ENCODE data around the gene PITX2. TPM values are rescaled to one million over a fixed set of nuclear protein-coding genes. Genes with fewer than 3 reads are reported as not detected.

Gene PITX2
- under 1 TPM; 0.12 to 0.55 (median 0.22) TPM for polyA plus RNA-seq

DNA sequence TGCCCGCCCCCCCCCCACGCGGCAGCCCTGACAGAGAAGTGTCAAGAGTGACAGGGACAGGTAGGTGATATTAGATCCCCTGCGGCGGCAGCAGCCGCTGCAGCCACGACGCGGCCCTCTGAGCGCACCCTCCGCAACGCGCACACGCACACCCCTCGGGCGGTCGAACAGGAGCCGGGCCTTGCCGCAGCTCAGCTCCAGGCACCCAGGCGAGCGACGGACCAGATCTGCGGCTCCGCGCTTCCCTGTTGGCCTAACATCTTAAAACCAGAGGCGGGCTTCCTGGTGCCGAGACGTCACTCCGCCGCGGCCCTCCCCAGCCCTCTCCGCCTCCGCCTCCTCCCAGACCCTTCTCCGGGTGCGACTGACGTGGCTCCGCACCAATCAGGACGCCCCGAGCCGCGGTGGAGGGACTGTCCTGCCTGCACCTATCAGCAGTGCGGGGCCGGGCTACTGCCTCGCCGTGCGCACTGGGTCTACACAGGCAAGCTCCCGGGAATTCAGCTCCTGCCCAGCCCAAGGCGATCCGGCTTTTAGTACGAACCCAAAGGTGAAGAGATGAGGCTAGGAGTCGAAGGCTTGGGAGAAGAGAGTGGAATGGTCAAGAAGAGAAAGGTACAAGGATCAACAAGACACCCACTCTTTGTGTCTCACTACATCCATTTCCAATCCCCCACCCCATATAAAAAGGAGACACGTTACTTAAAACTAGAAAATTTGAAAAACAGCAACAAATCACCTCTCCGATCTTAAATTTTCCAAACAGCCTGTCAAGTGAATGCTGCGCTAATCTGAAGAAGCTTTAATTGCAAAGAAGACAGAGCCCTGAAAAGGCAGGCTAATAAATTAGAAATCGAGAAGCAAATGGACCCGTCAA is at the start of gene PITX2:
Gene PITX2 (minus strand): TSS at position 237 of the 877 bp plus-strand sequence. CDS start 617 bp downstream, outside the sequence.
- 2 to 4% (median 4%) methylated on average over 56 of the region's 56 CpGs for WGBS, 3 donors

GRCh38 chr4:110671679-110672078 is 48.8 kb upstream of the PITX2 start:
- H3K27ac ChIP-seq (ENCODE audit: low read depth, low read length): no peak overlapping the region
- WGBS, 3 donors: 87 to 93% (median 89%) methylated on average over 5 of the region's 5 CpGs

More for the DNA sequence above, at the start of gene PITX2:
- H3K27ac ChIP-seq (ENCODE audit: low read depth, low read length): no peak within 1 kb of the TSS

- H3K27ac ChIP-seq (ENCODE audit: low read depth, low read length): no peak overlapping the region
Observed at GRCh38 chr4:110669663-110670062, 46.8 kb upstream of the PITX2 start.

DNA sequence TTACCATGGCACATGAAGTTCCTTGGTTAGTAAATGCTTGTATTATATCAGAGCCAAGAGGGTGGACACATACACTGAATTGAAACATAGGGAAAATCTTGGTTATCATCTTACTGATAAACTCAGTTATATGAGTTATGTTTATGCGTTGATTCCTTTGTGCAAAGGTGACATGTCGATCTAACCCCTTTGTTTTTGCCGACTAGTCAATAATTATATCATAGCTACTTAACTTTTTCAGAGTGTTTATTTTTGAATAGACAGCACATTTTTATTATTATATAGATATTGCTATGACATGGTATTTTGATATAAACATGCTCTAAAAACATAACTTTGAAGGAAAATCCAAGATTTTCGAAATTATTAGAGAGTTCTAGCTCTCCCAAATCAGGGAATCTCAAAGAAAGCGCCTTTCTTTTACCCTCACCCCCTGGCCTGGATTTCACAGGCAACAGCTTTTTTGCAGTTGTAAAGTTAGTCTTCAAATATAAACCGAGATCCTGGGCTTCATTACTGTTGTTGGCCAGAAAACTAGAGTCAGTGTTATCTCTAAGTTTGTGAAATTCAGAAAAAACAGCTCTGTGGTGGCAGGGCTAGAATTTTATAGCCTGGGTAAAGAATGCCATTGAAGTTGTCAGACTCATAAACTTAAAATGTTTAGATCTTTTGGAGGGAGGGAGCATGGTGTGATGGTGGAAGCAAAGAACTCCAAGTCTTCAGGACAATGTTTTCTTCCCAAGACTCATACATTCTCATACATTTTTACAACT is 45.8 kb upstream of the PITX2 start:
- 59 to 68% (median 60%) methylated on average over 6 of the region's 6 CpGs for WGBS, 3 donors
- no peak overlapping the region for H3K27ac ChIP-seq (ENCODE audit: low read depth, low read length)

- WGBS, 3 donors: 71 to 77% (median 76%) methylated on average over 3 of the region's 3 CpGs
- no peak overlapping the region for H3K27ac ChIP-seq (ENCODE audit: low read depth, low read length)
Observed at GRCh38 chr4:110667670-110668069, 44.8 kb upstream of the PITX2 start.

DNA sequence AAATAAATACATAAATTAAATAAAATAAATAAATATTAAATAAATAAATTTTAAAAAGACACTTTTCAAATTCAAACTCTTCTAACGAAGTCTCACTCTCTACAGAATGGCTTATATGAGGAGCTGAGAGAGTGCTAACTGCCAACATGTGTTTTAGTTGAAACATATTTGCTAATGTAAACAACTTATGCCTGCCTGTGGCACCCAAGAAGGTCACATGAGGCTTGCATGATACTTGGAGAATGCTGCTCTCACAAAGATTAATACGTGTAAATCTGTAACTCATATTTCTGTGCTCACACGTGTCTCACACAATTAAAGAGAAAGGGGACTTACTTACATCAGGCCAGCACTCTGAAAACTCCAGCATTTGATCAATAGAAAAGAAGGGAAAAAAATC is 43.2 kb upstream of the PITX2 start:
- H3K27ac ChIP-seq (ENCODE audit: low read depth, low read length): no peak overlapping the region
- 25 to 86% (median 83%) methylated on average over 3 of the region's 3 CpGs for WGBS, 3 donors

DNA sequence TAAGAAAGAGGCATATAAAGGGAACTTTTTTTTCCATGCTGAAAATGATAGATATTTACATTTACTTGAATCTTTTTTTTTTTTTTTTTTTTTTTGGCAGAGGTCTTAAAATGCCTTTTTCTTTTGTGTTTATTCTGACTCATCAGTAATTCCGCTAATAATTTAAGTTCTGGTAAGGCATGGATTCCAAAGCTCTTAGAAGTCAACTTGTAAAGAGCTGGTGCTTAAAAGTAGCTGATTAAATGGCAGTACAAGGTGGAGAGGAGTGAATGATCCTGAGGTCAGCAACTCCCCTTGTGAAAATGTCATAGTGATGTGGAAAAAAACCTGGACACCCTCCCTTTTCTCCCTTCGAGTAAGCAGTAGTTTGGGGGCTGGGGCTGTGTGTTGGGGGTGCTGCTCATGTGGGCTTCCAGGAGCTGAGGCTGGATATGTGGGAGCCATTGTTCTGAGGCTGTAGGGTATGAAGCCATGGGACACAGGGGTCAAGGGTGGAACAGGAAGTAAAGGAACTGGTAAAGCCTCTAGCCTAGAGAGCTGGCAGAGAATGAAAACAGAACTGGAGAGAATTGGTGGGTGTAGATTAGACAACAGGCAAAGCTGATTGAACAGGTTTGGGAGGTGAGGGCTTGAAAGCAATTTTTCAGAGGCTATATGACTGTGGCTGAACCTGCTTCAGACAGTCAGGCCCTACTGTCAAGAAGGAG is 41.0 kb upstream of the PITX2 start:
- H3K27ac ChIP-seq (ENCODE audit: low read depth, low read length): no peak overlapping the region
- WGBS, 3 donors: 46 to 93% (median 50%) methylated on average over 2 of the region's 2 CpGs

DNA sequence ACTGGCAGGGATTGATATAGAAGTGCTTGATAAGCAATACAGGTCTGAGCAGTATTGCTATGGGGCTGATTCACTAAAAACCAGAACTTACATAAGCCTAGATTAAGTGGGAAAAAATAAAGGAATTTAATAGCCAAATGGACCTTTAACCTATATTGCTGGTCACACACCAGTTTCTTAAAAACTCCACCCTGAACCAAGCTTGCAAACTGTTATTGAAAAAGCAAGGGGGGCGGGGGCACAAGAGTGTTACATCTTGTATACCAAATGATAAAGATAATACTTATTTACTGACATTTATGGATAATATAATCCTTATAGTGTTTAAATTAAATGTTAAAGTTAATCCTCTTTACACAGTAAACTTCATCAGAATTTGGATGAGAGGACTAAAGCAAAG is 40.3 kb upstream of the PITX2 start:
- 74 to 91% (median 83%) methylated on average over 1 of the region's 1 CpG for WGBS, 3 donors

DNA sequence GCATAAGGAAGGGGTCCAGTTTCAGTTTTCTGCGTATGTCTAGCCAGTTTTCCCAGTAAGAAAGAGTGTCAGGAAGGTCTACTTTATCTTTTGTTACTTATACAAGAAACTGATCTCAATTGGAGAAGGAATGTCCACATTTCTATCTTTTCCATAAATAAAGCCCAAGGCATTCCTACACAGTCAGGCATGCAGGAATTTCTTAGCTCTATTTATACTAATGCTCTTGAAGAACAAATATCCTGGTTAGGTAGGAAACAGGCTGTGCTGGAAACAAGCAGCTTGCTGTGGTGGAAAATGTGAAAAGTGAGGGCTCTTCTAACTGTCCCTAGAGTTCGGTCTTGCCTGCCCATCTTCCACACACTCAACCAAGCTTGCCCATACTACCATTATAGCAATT is 37.9 kb upstream of the PITX2 start:
- 87 to 91% (median 91%) methylated on average over 2 of the region's 2 CpGs for WGBS, 3 donors
- H3K27ac ChIP-seq (ENCODE audit: low read depth, low read length): no peak overlapping the region

More for the DNA sequence above, 40.3 kb upstream of the PITX2 start:
- no peak overlapping the region for H3K27ac ChIP-seq (ENCODE audit: low read depth, low read length)

- H3K27ac ChIP-seq (ENCODE audit: low read depth, low read length): no peak overlapping the region
Observed at GRCh38 chr4:110654254-110654635, 31.4 kb upstream of the PITX2 start.

- no peak overlapping the region for H3K27ac ChIP-seq (ENCODE audit: low read depth, low read length)
- 65 to 82% (median 75%) methylated on average over 6 of the region's 6 CpGs for WGBS, 3 donors
Observed at GRCh38 chr4:110653321-110654253, 30.7 kb upstream of the PITX2 start.

DNA sequence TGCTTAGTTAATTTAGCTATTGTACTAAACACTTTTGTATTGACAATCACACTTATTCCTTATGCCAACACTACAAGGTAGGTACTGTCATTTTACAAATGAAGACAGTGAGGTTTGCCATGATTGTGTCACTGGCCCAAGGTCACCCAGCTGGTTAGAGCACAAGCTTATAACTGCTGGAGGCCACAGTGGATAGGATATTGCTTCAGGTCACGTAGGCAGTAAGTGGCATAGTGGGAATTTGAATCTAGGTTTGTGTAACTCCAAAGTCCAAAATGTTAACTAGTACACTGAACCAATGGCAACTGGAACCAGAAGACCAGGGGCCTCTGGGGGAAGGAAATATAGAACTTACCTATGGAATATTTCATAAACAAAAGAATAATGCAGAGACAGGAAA is 21.1 kb upstream of the PITX2 start:
- 55 to 80% (median 65%) methylated on average over 1 of the region's 1 CpG for WGBS, 3 donors
- no peak overlapping the region for H3K27ac ChIP-seq (ENCODE audit: low read depth, low read length)

GRCh38 chr4:110643096-110643495 is 20.2 kb upstream of the PITX2 start:
- WGBS, 3 donors: 76 to 85% (median 78%) methylated on average over 1 of the region's 1 CpG
- no peak overlapping the region for H3K27ac ChIP-seq (ENCODE audit: low read depth, low read length)

- H3K27ac ChIP-seq (ENCODE audit: low read depth, low read length): no peak overlapping the region
- WGBS, 3 donors: 10 to 18% (median 11%) methylated on average over 18 of the region's 18 CpGs
Observed at GRCh38 chr4:110641218-110641617, 18.3 kb upstream of the PITX2 start.

- 9 to 20% (median 16%) methylated on average over 9 of the region's 9 CpGs for WGBS, 3 donors
Observed at GRCh38 chr4:110640576-110640975, 17.7 kb upstream of the PITX2 start.

DNA sequence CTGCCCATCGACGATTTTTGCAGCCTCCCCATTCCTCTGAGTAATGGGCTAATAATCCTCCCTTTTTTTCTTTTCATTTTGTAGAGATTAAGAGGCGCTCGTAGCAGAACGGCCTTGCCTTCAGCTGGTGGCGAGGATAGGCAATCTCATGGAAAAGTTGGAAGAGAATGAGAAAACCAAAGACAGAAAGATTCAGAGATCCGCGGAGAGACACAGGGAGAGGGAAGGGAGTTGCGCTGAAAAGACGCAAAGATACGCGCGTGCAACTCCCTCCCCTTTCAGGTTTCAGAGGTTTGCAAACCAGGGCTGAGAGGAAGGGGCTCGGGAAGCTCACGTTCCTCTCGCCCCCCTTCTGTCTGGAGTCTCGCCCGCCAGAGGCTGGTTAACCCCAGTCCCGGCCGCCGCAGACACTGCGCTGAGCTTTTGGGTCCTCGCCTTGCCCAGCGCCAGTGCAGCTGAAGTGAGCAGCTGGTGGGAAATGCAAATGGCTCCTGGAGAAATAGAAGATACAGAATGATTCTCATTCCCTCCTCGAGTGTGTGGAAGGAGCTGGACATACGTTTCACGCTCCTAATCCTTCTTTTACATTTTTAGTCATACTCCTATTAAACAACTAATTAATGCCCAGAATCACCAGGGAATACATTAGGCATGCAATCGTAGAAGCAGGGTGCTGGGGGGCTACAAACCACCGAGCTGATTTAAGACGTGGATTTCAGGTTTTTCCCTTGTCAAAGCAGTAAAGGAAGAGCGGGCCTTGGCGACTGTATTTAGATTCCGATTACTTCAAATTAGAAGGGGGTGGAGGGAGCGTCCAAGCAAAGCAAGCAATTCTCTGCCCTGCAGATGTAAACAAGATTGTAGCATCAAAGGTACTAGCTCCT is 16.6 kb upstream of the PITX2 start:
- 8 to 15% (median 15%) methylated on average over 31 to 34 of the region's 34 CpGs for WGBS, 3 donors

More at GRCh38 chr4:110640576-110640975, 17.7 kb upstream of the PITX2 start:
- H3K27ac ChIP-seq (ENCODE audit: low read depth, low read length): no peak overlapping the region

More for the DNA sequence above, 16.6 kb upstream of the PITX2 start:
- no peak overlapping the region for H3K27ac ChIP-seq (ENCODE audit: low read depth, low read length)
